ENCODE results near the gene GALR2.
A peak's percentile ranks its signal among the peaks of the same experiment; 100 is the strongest.

Gene GALR2

GRCh38 chr17:76046064-76046463 is 28.5 kb upstream of the GALR2 start:
- peak; percentile 87 for DNase-seq (ENCODE audit: low read depth)
- TF ChIP-seq CTCF (IDR thresholded peaks at IDR 0.05; ENCODE audit: insufficient read depth, low read depth, low read length, missing control alignments) = no peak
- no peak overlapping the region for H3K4me3 ChIP-seq (ENCODE audit: low read length)

- no peak for TF ChIP-seq CTCF (IDR thresholded peaks at IDR 0.05; ENCODE audit: insufficient read depth, low read depth, low read length, missing control alignments)
- H3K4me3 ChIP-seq (ENCODE audit: low read length) = no peak overlapping the region
- no peak for DNase-seq (ENCODE audit: low read depth)
Observed at GRCh38 chr17:76048025-76048605, 26.5 kb upstream of the GALR2 start.

GRCh38 chr17:76048711-76049110 is 25.9 kb upstream of the GALR2 start:
- DNase-seq (ENCODE audit: low read depth) = peak; percentile 14
- no peak overlapping the region for H3K4me3 ChIP-seq (ENCODE audit: low read length)
- no peak for TF ChIP-seq CTCF (IDR thresholded peaks at IDR 0.05; ENCODE audit: insufficient read depth, low read depth, low read length, missing control alignments)

GRCh38 chr17:76049239-76049638 is 25.3 kb upstream of the GALR2 start:
- TF ChIP-seq CTCF (IDR thresholded peaks at IDR 0.05; ENCODE audit: insufficient read depth, low read depth, low read length, missing control alignments) = no peak
- no peak for DNase-seq (ENCODE audit: low read depth)

GRCh38 chr17:76049836-76050537 is 24.6 kb upstream of the GALR2 start:
- no peak overlapping the region for H3K4me3 ChIP-seq (ENCODE audit: low read length)
- no peak for DNase-seq (ENCODE audit: low read depth)
- no peak for TF ChIP-seq CTCF (IDR thresholded peaks at IDR 0.05; ENCODE audit: insufficient read depth, low read depth, low read length, missing control alignments)

More at GRCh38 chr17:76049239-76049638, 25.3 kb upstream of the GALR2 start:
- no peak overlapping the region for H3K4me3 ChIP-seq (ENCODE audit: low read length)

GRCh38 chr17:76050538-76051467 is 23.8 kb upstream of the GALR2 start:
- no peak for TF ChIP-seq CTCF (IDR thresholded peaks at IDR 0.05; ENCODE audit: insufficient read depth, low read depth, low read length, missing control alignments)
- peak; percentile 78 for DNase-seq (ENCODE audit: low read depth)
- peak overlapping the region; percentile 32 for H3K4me3 ChIP-seq (ENCODE audit: low read length)
